Muscle layer of colon (tissue), 2 donors: ENCODE measurements around the gene AGAP1.

Experiments used
- H3K27ac ChIP-seq: one replicate; pipeline ENCODE4 v1.7.0; 2013; ENCODE audit warnings: low read depth, mild to moderate bottlenecking, low read length, moderate library complexity
- H3K27me3 ChIP-seq, 2 donors: one replicate each; pipeline ENCODE4 v1.7.0; 2013; ENCODE audit warnings: low read length in 2 of 2, mild to moderate bottlenecking in 2 of 2; ENCODE audit not compliant: insufficient read depth in 2 of 2, control insufficient read depth in 1 of 2
- H3K36me3 ChIP-seq: one replicate; pipeline ENCODE4 v1.7.0; 2013; ENCODE audit warnings: mild to moderate bottlenecking, low read length; ENCODE audit not compliant: insufficient read depth
- H3K4me1 ChIP-seq: one replicate; pipeline ENCODE4 v1.7.0; 2013; ENCODE audit warnings: mild to moderate bottlenecking, low read length; ENCODE audit not compliant: insufficient read depth
- H3K4me3 ChIP-seq, 2 donors: one replicate each; pipeline ENCODE4 v1.7.0; 2013; ENCODE audit warnings: low read length in 2 of 2, low read depth in 1 of 2, mild to moderate bottlenecking in 1 of 2, moderate library complexity in 1 of 2
- H3K9ac ChIP-seq: one replicate; pipeline ENCODE4 v1.7.0; 2013; ENCODE audit warnings: low read length
- H3K9me3 ChIP-seq: one replicate; pipeline ENCODE4 v1.7.0; 2013; ENCODE audit warnings: mild to moderate bottlenecking, low read length
- donor health status: abdominal sarcoma.
- donor health status: Adenocarcinoma of cecum.

Gene AGAP1

DNA sequence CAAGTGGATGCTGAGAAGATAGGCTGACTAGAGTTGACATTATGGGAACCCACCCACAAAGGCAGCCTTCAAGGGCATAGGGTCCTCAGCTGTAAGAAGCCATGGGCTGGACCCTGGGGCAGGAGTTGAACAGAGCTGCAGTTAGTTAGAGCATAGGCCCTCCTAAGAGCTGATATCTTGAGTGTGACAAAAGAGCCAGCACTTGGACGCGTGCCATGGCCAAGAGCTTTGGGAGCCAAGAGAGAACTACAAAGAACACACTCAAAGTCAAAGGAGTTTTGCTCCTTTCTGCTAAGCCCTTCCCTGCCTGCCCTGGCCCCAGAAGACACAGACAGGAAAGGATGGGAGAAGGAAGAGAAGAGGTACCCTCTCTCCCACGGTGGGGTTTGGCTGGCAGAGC lies 29.9 kb upstream of the AGAP1 start:
- Histone ChIP-seq H3K4me1 (no peaks in the 10 kb centered on the region), H3K36me3 (no peaks in the 10 kb centered on the region), H3K4me3 (no peak overlapping the region), H3K9me3 (no peaks in the 10 kb centered on the region), H3K9ac (no peak overlapping the region), H3K27ac (no peak overlapping the region), H3K27me3 (no peaks in the 10 kb centered on the region)

GRCh38 chr2:235467588-235467987 lies 26.3 kb upstream of the AGAP1 start:
- Histone ChIP-seq H3K27ac (no peak overlapping the region), H3K4me3 (no peak overlapping the region), H3K9me3 (no peaks in the 10 kb centered on the region), H3K27me3 (no peaks in the 10 kb centered on the region), H3K9ac (no peak overlapping the region), H3K4me1 (no peaks in the 10 kb centered on the region), H3K36me3 (no peaks in the 10 kb centered on the region)

GRCh38 chr2:235468978-235469655 lies 24.7 kb upstream of the AGAP1 start:
- no peaks in the 10 kb centered on the region for H3K4me1 ChIP-seq
- no peaks in the 10 kb centered on the region for H3K9me3 ChIP-seq
- peak overlapping the region; percentile 39 for H3K27ac ChIP-seq
- no peak overlapping the region for H3K9ac ChIP-seq
- H3K36me3 ChIP-seq: no peaks in the 10 kb centered on the region
- H3K27me3 ChIP-seq: no peaks in the 10 kb centered on the region
- no peak overlapping the region for H3K4me3 ChIP-seq

DNA sequence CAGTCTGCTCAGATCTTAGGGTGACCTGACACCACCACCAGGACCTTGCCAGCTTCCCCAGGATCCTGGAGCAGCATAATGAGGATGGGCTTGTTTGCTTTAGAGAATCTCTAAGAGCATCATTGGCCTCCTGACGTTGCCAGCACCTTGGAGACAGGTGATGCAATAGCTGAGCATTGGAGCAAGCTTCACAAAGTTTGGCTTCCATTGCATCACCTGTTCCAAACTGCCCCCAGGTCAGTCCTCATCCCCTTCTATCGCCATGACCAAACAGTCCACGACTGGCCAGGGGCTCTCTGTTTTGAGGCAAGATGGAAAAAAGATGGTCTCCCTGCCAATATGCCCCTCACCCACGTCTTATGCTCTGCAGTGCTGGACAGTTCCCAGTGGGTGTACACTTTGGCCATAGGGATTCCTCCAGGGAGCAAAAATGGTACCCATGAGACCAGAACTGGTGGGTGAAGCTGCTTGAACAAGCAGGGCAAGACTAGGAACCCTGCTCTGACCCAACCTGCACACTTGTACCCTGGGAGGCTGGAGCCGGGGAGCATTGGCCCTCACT lies 22.6 kb upstream of the AGAP1 start:
- Histone ChIP-seq H3K9me3 (no peaks in the 10 kb centered on the region), H3K4me1 (no peaks in the 10 kb centered on the region), H3K4me3 (no peak overlapping the region), H3K9ac (no peak overlapping the region), H3K27ac (no peak overlapping the region), H3K27me3 (no peaks in the 10 kb centered on the region), H3K36me3 (no peaks in the 10 kb centered on the region)

GRCh38 chr2:235472443-235472842 lies 21.4 kb upstream of the AGAP1 start:
- Histone ChIP-seq H3K4me1 (no peaks in the 10 kb centered on the region), H3K9ac (no peak overlapping the region), H3K27ac (no peak overlapping the region), H3K9me3 (no peaks in the 10 kb centered on the region), H3K27me3 (no peaks in the 10 kb centered on the region), H3K36me3 (no peaks in the 10 kb centered on the region), H3K4me3 (no peak overlapping the region)

GRCh38 chr2:235478609-235479008 lies 15.2 kb upstream of the AGAP1 start:
- no peaks in the 10 kb centered on the region for H3K36me3 ChIP-seq
- no peak overlapping the region for H3K4me3 ChIP-seq
- peaks cover 6% of the 10 kb centered on the region for H3K4me1 ChIP-seq
- H3K9ac ChIP-seq: no peak overlapping the region
- H3K9me3 ChIP-seq: no peaks in the 10 kb centered on the region
- H3K27ac ChIP-seq: no peak overlapping the region
- no peaks in the 10 kb centered on the region for H3K27me3 ChIP-seq

- H3K27ac ChIP-seq: no peak overlapping the region
- H3K4me3 ChIP-seq: no peak overlapping the region
- no peak overlapping the region for H3K9ac ChIP-seq
- no peaks in the 10 kb centered on the region for H3K36me3 ChIP-seq
- H3K27me3 ChIP-seq: no peaks in the 10 kb centered on the region
- peaks cover 6% of the 10 kb centered on the region for H3K4me1 ChIP-seq
- no peaks in the 10 kb centered on the region for H3K9me3 ChIP-seq
Observed at GRCh38 chr2:235479604-235480003, 14.2 kb upstream of the AGAP1 start.

DNA sequence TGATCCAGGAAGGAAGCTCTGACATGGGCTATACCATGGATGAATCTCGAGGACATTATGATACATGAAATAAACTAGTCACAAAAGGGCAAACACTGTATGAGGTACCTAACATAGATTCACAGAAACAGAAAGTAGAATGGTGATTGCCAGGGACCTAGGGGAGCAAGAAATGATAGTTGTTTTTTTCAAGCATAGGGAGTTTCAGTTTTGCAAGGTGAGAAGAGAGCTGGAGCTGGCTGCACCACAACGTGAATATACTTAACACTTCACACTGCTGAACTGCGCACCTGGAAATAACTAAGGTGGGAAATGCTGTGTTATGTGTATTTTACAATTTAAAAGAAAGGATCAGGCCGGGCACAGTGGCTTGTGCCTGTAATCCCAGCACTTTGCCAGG lies 13.2 kb upstream of the AGAP1 start:
- H3K9me3 ChIP-seq: no peaks in the 10 kb centered on the region
- peaks cover 6% of the 10 kb centered on the region for H3K4me1 ChIP-seq
- no peaks in the 10 kb centered on the region for H3K27me3 ChIP-seq
- no peaks in the 10 kb centered on the region for H3K36me3 ChIP-seq
- no peak overlapping the region for H3K27ac ChIP-seq
- no peak overlapping the region for H3K9ac ChIP-seq
- H3K4me3 ChIP-seq: no peak overlapping the region

DNA sequence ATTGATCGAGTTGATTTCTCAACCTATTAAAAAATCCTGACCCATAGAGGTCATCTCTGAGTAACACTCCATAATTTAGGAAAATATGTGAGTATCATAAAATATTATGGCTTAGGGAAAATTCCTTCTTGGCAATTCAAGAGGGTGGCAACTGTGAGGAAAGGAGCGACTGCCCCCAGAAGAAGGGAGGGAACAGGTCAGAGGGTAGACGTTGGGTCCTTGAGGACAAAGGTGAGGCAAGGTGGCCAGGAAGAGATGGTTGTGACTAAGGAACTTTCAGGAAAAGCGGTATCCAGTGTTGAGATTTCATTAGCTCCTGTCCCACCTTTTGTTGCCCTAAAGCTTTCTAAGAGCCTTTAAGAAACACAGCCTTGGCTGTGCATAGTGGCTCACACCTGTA lies 10.5 kb upstream of the AGAP1 start:
- H3K9me3 ChIP-seq: no peaks in the 10 kb centered on the region
- H3K4me1 ChIP-seq: peaks cover 6% of the 10 kb centered on the region
- no peak overlapping the region for H3K27ac ChIP-seq
- H3K27me3 ChIP-seq: no peaks in the 10 kb centered on the region
- H3K4me3 ChIP-seq: no peak overlapping the region
- H3K36me3 ChIP-seq: no peaks in the 10 kb centered on the region
- no peak overlapping the region for H3K9ac ChIP-seq

DNA sequence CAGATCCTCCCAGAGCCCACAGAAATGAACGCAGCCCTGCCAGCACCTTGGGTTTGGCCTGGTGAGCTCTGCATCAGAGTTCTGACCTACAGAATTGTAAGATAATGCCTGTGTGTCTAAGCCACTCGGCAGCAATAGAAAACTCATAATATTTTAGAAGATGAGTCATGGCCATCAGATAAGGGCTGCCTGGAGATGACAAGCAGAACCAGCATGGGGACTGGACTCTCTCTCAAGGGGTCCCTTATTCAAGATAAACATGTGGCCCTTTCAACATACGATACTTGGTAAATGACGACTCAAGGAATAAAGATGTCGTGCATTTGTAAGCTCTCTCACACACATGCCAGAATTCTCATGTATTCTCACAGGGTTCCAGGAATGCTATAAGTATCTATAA lies 8.5 kb upstream of the AGAP1 start:
- H3K36me3 ChIP-seq: no peaks in the 10 kb centered on the region
- H3K9me3 ChIP-seq: no peaks in the 10 kb centered on the region
- no peaks in the 10 kb centered on the region for H3K27me3 ChIP-seq
- H3K4me3 ChIP-seq: no peak overlapping the region
- no peak overlapping the region for H3K9ac ChIP-seq
- H3K27ac ChIP-seq: no peak overlapping the region
- no peaks in the 10 kb centered on the region for H3K4me1 ChIP-seq

- Histone ChIP-seq H3K27ac (no peak overlapping the region), H3K4me1 (no peaks in the 10 kb centered on the region), H3K9ac (no peak overlapping the region), H3K9me3 (no peaks in the 10 kb centered on the region), H3K4me3 (no peak overlapping the region), H3K27me3 (no peaks in the 10 kb centered on the region), H3K36me3 (no peaks in the 10 kb centered on the region)
Observed at GRCh38 chr2:235486729-235487128, 7.1 kb upstream of the AGAP1 start.

- Histone ChIP-seq H3K27ac (no peak overlapping the region), H3K36me3 (no peaks in the 10 kb centered on the region), H3K9me3 (no peaks in the 10 kb centered on the region), H3K4me1 (peaks cover 4% of the 10 kb centered on the region), H3K4me3 (no peak overlapping the region), H3K9ac (no peak overlapping the region), H3K27me3 (no peaks in the 10 kb centered on the region)
Observed at GRCh38 chr2:235489897-235490296, 3.9 kb upstream of the AGAP1 start.
